SU-DHL-6 (cell line): Measurements from ENCODE around the gene CACNG1.

Source experiments
- H2AFZ ChIP-seq: fragments of 200-600 bp; sonication (generic); 2 replicates; pipeline ENCODE4 v1.6.1; 2014; ENCODE audit warnings: low read depth, mild to moderate bottlenecking, moderate library complexity, mixed read lengths, antibody characterized with exemption, low read length; ENCODE audit not compliant: severe bottlenecking
- H3F3A ChIP-seq: fragments of 200-600 bp; shearing (Covaris generic); 2 replicates; pipeline ENCODE4 v1.6.0; 2016; ENCODE audit warnings: antibody characterized with exemption, mild to moderate bottlenecking; ENCODE audit not compliant: insufficient read depth
- H3K27ac ChIP-seq: fragments of 200-600 bp; sonication (generic); 2 replicates; pipeline ENCODE4 v1.5.1; 2016; ENCODE audit warnings: low read depth, mild to moderate bottlenecking, low read length, moderate library complexity, mixed read lengths
- H3K27me3 ChIP-seq: fragments of 200-600 bp; sonication (generic), shearing (Covaris generic); 2 replicates; pipeline ENCODE4 v1.6.0; 2014; ENCODE audit warnings: mild to moderate bottlenecking, low read length
- H3K36me3 ChIP-seq: fragments of 200-600 bp; sonication (generic); 2 replicates; pipeline ENCODE4 v1.6.1; 2014; ENCODE audit warnings: mild to moderate bottlenecking, low read length, mixed read lengths
- H3K4me2 ChIP-seq: fragments of 300-600, 200-600 bp; shearing (Covaris generic), sonication (generic); 2 replicates; pipeline ENCODE4 v1.6.0; 2014; ENCODE audit warnings: low read length, low read depth, mild to moderate bottlenecking; ENCODE audit not compliant: poor library complexity, severe bottlenecking
- H3K4me3 ChIP-seq: fragments of 200-600 bp; sonication (generic); 2 replicates; pipeline ENCODE4 v1.5.1; 2014; ENCODE audit warnings: antibody characterized with exemption, low read length, mild to moderate bottlenecking, mixed read lengths; ENCODE audit not compliant: insufficient read depth, poor library complexity, severe bottlenecking
- H3K79me2 ChIP-seq: fragments of 200-600 bp; sonication (generic); 2 replicates; pipeline ENCODE4 v1.6.1; 2014; ENCODE audit warnings: mild to moderate bottlenecking, low read length, moderate library complexity; ENCODE audit not compliant: insufficient read depth
- H3K9ac ChIP-seq: fragments of 200-600 bp; sonication (generic); 2 replicates; pipeline ENCODE4 v1.7.0; 2014; ENCODE audit warnings: mild to moderate bottlenecking, low read length
- H3K9me2 ChIP-seq: fragments of 200-600 bp; sonication (generic); replicated peaks from 2 replicates; pipeline ENCODE4 v1.6.1; 2014; ENCODE audit warnings: low read length; ENCODE audit not compliant: insufficient read depth
- H3K9me3 ChIP-seq: fragments of 200-600 bp; sonication (generic); 2 replicates; pipeline ENCODE4 v1.6.1; 2014; ENCODE audit warnings: low read length, mixed read lengths; ENCODE audit not compliant: insufficient read depth
- H4K20me1 ChIP-seq: fragments of 200-600 bp; sonication (generic); 2 replicates; pipeline ENCODE4 v1.6.1; 2014; ENCODE audit warnings: low read depth, mild to moderate bottlenecking, antibody characterized with exemption, low read length, moderate library complexity, mixed read lengths
- CTCF ChIP-seq: fragments of 200-600 bp; sonication (generic); IDR thresholded peaks from one replicate; pipeline ENCODE4 v1.5.1; 2017; ENCODE audit warnings: antibody characterized with exemption, mild to moderate bottlenecking, low read length, moderate library complexity; ENCODE audit not compliant: insufficient read depth, poor library complexity, severe bottlenecking
- EZH2phosphoT487 ChIP-seq: fragments of 200-600 bp; sonication (generic), shearing (Covaris generic); conservative IDR thresholded peaks from 2 replicates; pipeline ENCODE4 v1.6.1; 2018; ENCODE audit warnings: mild to moderate bottlenecking, antibody characterized with exemption, low read length, moderate library complexity, mixed read lengths

CACNG1 gene

GRCh38 chr17:67044016-67044772 is at the start of gene CACNG1:
Gene CACNG1 (plus strand): TSS chr17:67044554. CDS start chr17:67044661, 107 bp downstream.
- H3K36me3 ChIP-seq, result 0 out of 2 replicates have a peak, but pooled peaks cover 3% of the 10 kb centered on the region
- peaks cover 15% of the 10 kb centered on the region for H3K9me3 ChIP-seq
- H3K9ac ChIP-seq, result no peak within 1 kb of the TSS
- H3K4me3 ChIP-seq, result no peak within 1 kb of the TSS
- no peak within 1 kb of the TSS for H3K4me2 ChIP-seq
- no peak for TF ChIP-seq CTCF
- no peak for TF ChIP-seq EZH2phosphoT487
- no peaks in the 10 kb centered on the region for H3K27me3 ChIP-seq
- no peak within 1 kb of the TSS for H2AFZ ChIP-seq
- H4K20me1 ChIP-seq, result no peaks in the 10 kb centered on the region
- H3K27ac ChIP-seq, result no peak within 1 kb of the TSS
- no peaks in the 10 kb centered on the region for H3K79me2 ChIP-seq
- no peaks in the 10 kb centered on the region for H3K9me2 ChIP-seq
- no peaks in the 10 kb centered on the region for H3F3A ChIP-seq

GRCh38 chr17:66994930-66995535 is 49.3 kb upstream of the CACNG1 start:
- Histone ChIP-seq H3K9me3 (no peaks in the 10 kb centered on the region), H3F3A (no peaks in the 10 kb centered on the region), H3K4me3 (no peak overlapping the region), H3K27me3 (no peaks in the 10 kb centered on the region), H3K4me2 (no peak overlapping the region), H4K20me1 (no peaks in the 10 kb centered on the region), H3K36me3 (no peaks in the 10 kb centered on the region), H2AFZ (no peak overlapping the region), H3K79me2 (no peaks in the 10 kb centered on the region), H3K9me2 (no peaks in the 10 kb centered on the region), H3K9ac (no peak overlapping the region), H3K27ac (no peak overlapping the region)
- TF ChIP-seq EZH2phosphoT487, result no peak
- TF ChIP-seq CTCF, result no peak

- no peak overlapping the region for H2AFZ ChIP-seq
- no peaks in the 10 kb centered on the region for H3K9me3 ChIP-seq
- H3K27ac ChIP-seq, result no peak overlapping the region
- no peaks in the 10 kb centered on the region for H3K79me2 ChIP-seq
- H3K36me3 ChIP-seq, result no peaks in the 10 kb centered on the region
- TF ChIP-seq EZH2phosphoT487 (no peak), CTCF (no peak)
- H3K4me2 ChIP-seq, result no peak overlapping the region
- no peaks in the 10 kb centered on the region for H3K27me3 ChIP-seq
- H4K20me1 ChIP-seq, result no peaks in the 10 kb centered on the region
- H3F3A ChIP-seq, result no peaks in the 10 kb centered on the region
- H3K9ac ChIP-seq, result no peak overlapping the region
- H3K4me3 ChIP-seq, result no peak overlapping the region
- H3K9me2 ChIP-seq, result no peaks in the 10 kb centered on the region
Measured at GRCh38 chr17:66995944-66996343, 48.4 kb upstream of the CACNG1 start.
